HG02678 (cell line): ENCODE measurements around the gene PLA2G10.
"Not testable (repeated sequence)": the region's sequence is repeated elsewhere in the genome, so short reads cannot be mapped to it uniquely, and the experiment has no call there.

Source experiments
- ATAC-seq: cut with Tn5 transposase; IDR thresholded peaks from one replicate; pipeline ENCODE4 v1.9.1; 2021; ENCODE audit warnings: mild to moderate bottlenecking, moderate library complexity; ENCODE audit not compliant: unreplicated experiment

Gene PLA2G10

GRCh38 chr16:14667347-14668266, 26.5 kb downstream of the PLA2G10 start:
- no peak for ATAC-seq

- peak; percentile 89 for ATAC-seq
Measured at GRCh38 chr16:14658063-14658462, 36.0 kb downstream of the PLA2G10 start.

DNA sequence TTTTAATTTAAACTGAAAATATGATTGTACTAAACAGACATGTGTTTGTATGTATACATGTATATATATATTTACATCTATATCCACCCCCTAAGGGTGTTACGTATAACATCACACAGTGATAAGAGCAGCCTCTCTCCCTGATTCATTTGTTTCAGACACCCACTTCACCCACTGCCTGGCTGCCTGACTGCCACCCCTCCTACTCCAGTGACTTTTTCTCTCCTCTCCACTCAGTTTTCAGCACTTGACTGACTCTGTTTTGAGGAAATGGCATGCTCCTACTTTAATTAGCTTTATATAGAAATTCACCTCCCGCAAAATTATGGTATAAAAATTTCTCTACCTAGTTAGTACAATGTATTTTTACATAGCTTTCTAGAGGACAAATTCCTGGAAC, 41.4 kb downstream of the PLA2G10 start:
- ATAC-seq: no peak

DNA sequence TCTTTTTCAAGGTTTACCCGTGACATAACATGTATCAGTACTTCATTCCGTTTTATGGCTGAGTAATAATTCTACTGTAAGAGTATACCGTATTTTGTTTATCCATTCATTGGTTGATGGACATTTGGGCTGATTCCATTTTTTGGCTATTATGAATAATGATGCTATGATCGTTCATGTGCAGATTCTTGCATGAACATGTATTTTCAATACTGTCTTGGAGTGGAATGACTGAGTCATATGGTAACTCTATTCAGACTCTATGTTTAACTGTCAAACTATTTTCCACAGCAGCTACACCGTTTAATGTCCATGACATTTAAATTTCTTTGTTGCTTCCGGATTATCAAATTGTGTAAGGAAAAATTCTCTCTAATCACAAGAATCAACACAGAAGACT, 43.5 kb downstream of the PLA2G10 start:
- no peak for ATAC-seq

GRCh38 chr16:14649816-14650215, 44.3 kb downstream of the PLA2G10 start:
- ATAC-seq: no peak

GRCh38 chr16:14641926-14642325, 52.2 kb downstream of the PLA2G10 start:
- no peak for ATAC-seq

DNA sequence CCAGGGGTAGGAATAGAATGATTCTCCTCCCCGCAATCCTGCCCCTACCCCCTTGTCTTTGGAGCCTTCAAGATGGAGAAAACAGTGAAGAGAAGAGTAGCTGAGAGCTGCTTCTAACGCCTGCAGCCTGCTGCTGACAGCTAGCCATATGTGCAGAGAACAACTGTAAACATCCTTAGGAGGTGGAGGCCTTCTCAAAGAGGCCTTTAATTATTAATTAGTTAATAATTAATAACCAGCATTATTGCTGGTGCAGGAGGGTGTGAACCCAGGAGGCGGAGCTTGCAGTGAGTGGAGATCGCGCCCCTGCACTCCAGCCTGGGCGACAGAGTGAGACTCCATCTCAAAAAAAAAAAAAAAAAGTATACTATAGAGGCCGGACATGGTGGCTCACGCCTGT, 52.9 kb downstream of the PLA2G10 start:
- no peak for ATAC-seq

- ATAC-seq: no peak
Measured at GRCh38 chr16:14640538-14640937, 53.6 kb downstream of the PLA2G10 start.

DNA sequence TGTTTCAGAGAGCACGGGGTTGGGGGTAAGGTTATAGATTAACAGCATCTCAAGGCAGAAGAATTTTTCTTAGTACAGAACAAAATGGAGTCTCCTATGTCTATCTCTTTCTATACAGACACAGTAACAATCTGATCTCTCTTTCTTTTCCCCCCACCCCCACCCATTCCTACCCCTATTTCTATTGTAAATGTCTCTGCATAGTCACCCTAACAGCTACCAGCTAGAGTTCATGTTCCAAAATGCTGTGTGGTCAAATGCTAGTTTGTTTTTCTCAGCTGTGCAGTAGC, 57.2 kb downstream of the PLA2G10 start:
- ATAC-seq: not testable (repeated sequence)

DNA sequence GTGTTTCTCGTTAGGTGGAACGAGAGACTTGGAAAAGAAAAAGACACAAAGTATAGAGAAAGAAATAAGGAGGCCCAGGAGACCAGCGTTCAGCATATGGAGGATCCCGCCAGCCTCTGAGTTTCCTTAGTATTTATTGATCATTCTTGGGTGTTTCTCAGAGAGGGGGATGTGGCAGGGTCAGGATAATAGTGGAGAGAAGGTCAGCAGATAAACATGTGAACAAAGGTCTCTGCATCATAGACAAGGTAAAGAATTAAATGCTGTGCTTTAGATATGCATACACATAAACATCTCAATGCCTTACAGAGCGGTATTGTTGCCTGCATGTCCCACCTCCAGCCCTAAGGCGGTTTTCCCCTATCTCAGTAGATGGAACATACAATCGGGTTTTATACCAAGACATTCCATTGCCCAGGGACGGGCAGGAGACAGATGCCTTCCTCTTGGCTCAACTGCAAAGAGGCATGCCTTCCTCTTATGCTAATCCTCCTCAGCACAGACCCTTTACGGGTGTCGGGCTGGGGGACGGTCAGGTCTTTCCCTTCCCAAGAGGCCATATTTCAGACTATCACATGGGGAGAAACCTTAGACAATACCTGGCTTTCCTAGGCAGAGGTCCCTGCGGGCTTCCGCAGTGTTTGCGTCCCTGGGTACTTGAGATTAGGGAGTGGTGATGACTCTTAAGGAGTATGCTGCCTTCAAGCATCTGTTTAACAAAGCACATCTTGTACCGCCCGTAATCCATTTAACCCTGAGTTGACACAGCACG, 57.7 kb downstream of the PLA2G10 start:
- not testable (repeated sequence) for ATAC-seq

- ATAC-seq: no peak
Measured at GRCh38 chr16:14635395-14636165, 58.5 kb downstream of the PLA2G10 start.

- no peak for ATAC-seq
Measured at GRCh38 chr16:14634389-14634725, 59.8 kb downstream of the PLA2G10 start.

DNA sequence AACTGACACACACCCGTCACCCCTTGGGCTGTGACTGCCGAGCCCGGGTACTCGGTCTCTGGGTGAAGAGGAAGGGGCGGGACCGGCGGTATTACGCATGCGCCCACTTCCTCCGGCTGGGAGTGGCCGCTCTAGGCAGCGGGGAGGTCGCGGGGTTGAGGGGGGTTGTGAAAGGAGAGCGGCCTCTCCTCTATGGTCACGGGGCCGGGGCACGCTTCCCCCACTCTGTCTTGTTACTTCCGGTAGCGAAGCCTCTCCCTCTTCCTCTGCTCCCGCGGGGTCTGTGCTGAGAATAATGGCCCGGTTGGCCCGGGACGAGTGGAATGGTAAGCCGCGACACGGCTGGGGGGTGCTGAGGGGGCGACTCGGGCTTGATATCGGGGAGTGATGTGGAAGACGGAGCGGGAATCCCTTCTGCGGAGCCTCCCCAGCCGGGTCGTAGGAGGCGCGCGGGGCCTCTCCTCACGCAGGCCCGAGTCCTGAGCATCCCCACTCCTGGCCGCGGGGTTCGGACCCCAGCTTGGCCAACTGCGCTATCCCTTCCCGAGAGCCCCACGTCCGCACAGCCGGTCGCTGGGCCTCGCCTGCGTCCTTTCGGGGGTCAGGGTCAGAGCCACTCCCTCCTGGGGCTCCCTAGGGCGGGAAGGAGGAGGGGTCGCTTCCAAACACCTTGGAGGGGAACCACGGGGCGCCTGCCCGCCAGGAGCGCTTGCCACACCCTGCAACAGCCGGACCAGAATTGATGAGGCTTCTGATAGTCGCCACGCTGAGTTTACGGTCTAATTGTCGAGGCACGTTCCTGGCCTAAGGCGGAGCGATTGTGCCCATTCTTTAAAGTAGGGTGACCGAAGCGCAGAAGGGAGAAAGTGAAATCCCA, 61.2 kb downstream of the PLA2G10 start, which contains the start of gene BFAR:
Gene BFAR (plus strand): TSS at position 259 of the 877 bp plus-strand sequence. CDS start 11,396 bp downstream, outside the sequence.
- ATAC-seq: peak; percentile 83

DNA sequence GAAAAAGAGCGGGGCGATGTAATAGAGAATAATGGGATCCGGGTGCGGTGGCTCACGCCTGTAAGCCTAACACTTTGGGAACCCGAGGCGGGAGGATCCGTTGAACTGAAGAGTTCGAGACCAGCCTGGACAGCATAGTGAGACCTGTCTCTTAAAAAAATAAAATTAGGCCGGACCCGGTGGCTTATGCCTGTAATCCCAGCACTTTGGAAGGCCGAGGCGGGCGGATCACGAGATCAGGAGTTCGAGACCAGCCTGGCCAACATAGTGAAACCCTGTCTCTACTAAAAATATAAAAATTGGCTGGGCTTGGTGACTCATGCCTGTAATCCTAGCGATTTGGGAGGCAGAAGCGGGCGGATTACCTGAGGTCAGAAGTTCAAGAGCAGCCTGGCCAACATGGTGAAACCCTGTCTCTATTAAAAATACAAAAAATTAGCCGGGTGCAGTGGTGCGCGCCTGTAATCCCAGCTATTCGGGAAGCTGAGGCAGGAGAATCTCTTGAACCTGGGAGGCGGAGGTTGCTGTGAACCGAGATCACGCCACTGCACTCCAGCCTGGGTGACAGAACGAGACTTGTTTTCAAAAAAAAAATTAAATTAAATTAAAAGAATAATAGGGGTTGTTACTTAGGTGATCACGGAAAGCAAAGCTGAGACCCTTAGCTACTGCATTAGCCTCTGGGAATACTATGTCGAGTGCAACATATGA, 63.3 kb downstream of the PLA2G10 start:
- not testable (repeated sequence) for ATAC-seq

- ATAC-seq: peak; percentile 59
Measured at GRCh38 chr16:14629919-14630619, 64.0 kb downstream of the PLA2G10 start, which contains the start of gene PARN. TSS of gene PARN (minus strand) at chr16:14630260. CDS start at chr16:14630125, 135 bp downstream.

DNA sequence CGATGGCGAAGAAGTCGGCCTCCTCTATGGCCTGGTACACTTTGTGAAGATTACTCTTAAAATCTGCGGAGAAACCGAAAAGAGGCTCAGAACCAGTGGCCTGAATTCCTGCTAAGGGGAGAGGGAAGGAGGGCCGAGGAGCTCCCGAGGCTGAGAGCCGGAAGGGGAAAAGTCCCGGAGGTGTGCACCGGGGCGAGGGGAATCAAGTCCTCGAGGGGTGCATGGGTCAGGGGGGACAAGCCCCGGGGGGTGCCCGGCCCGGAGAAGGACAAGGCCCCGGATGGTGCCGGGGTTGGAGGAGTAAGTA, 64.5 kb downstream of the PLA2G10 start:
- ATAC-seq: no peak

DNA sequence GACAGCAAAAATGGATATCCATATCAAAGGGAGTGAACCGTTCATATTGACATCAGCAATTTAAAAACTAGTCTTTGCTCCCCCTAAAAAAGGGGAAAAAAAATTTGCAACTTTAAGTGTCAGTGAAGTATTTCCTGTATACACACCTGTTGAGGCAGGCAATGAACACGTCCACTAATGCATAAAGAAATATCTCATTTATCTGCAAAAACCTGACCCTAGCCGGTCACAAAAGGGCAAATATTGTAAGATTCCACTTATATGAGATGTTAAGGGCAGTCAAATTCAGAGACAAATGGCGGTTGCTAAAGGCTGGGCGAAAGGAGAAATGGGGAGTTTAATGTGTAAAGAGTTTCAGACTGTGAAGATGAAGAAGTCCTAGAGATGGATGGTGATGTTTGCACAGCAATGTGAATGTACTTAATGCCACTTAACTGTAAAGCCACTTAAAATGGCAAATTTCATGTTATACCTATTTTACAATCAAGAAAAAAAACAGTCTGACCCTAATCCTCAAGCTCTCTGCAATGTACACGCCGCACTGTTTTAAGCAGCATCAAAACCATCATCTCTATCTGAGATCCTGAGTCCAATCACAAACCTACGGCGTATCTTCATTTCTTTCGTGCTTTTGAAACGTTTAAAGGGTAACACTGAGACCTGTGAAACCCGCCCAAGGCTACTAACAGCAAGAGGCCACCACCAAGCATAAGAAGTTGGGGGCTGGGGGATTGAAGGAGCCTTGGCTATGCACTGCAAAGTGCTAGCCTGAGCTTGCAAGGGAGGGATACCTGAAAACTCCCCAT, 65.1 kb downstream of the PLA2G10 start:
- no peak for ATAC-seq

- no peak for ATAC-seq
Measured at GRCh38 chr16:14627078-14627477, 67.0 kb downstream of the PLA2G10 start.
